GM12874 (cell line): ENCODE measurements around the gene UMODL1.

ENCODE experiments used
- CTCF ChIP-seq: IDR thresholded peaks from 2 replicates; pipeline ENCODE4 v1.5.1; 2011; ENCODE audit warnings: low read depth, mild to moderate bottlenecking, control low read depth, low read length, moderate library complexity; ENCODE audit not compliant: insufficient read depth

UMODL1 gene

GRCh38 chr21:42149656-42150473 lies 78.7 kb downstream of the UMODL1 start:
- TF ChIP-seq CTCF, result no peak

- TF ChIP-seq CTCF, result no peak
Observed at GRCh38 chr21:42150474-42151085, 79.5 kb downstream of the UMODL1 start.

- TF ChIP-seq CTCF, result no peak
Observed at GRCh38 chr21:42151148-42151947, 80.2 kb downstream of the UMODL1 start.

GRCh38 chr21:42151948-42152220 lies 80.8 kb downstream of the UMODL1 start:
- no peak for TF ChIP-seq CTCF

- no peak for TF ChIP-seq CTCF
Observed at GRCh38 chr21:42153046-42153686, 82.0 kb downstream of the UMODL1 start.

GRCh38 chr21:42153746-42154145 lies 82.6 kb downstream of the UMODL1 start:
- no peak for TF ChIP-seq CTCF
